Body of pancreas (tissue), 4 donors: Measurements from ENCODE around the gene MYO1B. TPM values are rescaled to one million over a fixed set of nuclear protein-coding genes. Genes with fewer than 3 reads are reported as not detected.

Experiments used
- ATAC-seq: fragments of 150-250 bp; one replicate; pipeline ENCODE4 v1.9.1; 2016
- DNase-seq, 4 donors: peaks; one replicate each; pipeline ENCODE4 v3.0.0-alpha.2; 2019
- H3K27ac ChIP-seq, 4 donors: fragments of 200-600 bp; sonication (generic); 1 replicate in 3 of 4; 2 replicates in 1 of 4; pipeline versions ENCODE4 v1.5.1 to v1.6.1; 2016 to 2019; ENCODE audit warnings: mild to moderate bottlenecking in 1 of 4, mixed read lengths in 1 of 4, moderate library complexity in 1 of 4
- H3K27me3 ChIP-seq, 2 donors: fragments of 200-600 bp; sonication (generic); one replicate each; pipeline ENCODE4 v1.6.0; 2016; ENCODE audit warnings: mild to moderate bottlenecking in 1 of 2
- H3K36me3 ChIP-seq, 2 donors: fragments of 200-600 bp; sonication (generic); replicated peaks in 1 of 2; 2 replicates each; pipeline ENCODE4 v1.5.1; 2016; ENCODE audit warnings: low read depth in 2 of 2; ENCODE audit not compliant: insufficient read depth in 1 of 2
- H3K4me1 ChIP-seq: fragments of 200-600 bp; sonication (generic); one replicate; pipeline ENCODE4 v1.6.0; 2016
- H3K4me3 ChIP-seq, 2 donors: fragments of 200-600 bp; sonication (generic); 1 replicate in 1 of 2; 2 replicates in 1 of 2; pipeline ENCODE4 v1.5.1; 2016 to 2019
- H3K9me3 ChIP-seq, 3 donors: fragments of 200-600 bp; sonication (generic); 1 replicate in 2 of 3; 2 replicates in 1 of 3; pipeline ENCODE4 v1.5.1; 2016
- CTCF ChIP-seq, 7 experiments: fragments of 450-650 bp in 4 of 7; fragments of 200-600 bp in 3 of 7; sonication (generic) in 3 of 7; IDR thresholded peaks; one replicate each; pipeline ENCODE4 v1.5.1; 2016 to 2019; ENCODE audit warnings: antibody characterized with exemption in 7 of 7
- POLR2A ChIP-seq, 3 donors: fragments of 450-650 bp; IDR thresholded peaks; one replicate each; pipeline ENCODE4 v1.6.1; 2016; ENCODE audit warnings: antibody characterized with exemption in 3 of 3, mild to moderate bottlenecking in 2 of 3
- WGBS, 2 donors: methylation state at CpG; one replicate each; pipeline ENCODE4 v1.1.5; 2017; 5-methylcytosine and 5-hydroxymethylcytosine counted together
- intact Hi-C: fragments of 100-400 bp; cut with DNase I; formaldehyde crosslinking; loops from one replicate; pipeline ENCODE4 v1.15.1; 2023
- total RNA-seq, 2 donors: library from RNA; depleted of rRNA; stranded (reverse); fragments of >200 nt; gene quantifications; one replicate each; pipeline ENCODE4 v1.1.0, GENCODE V29; 2016

Gene MYO1B
- total RNA-seq, 2 donors from 2014 or later = 68.0 to 77.8 TPM

DNA sequence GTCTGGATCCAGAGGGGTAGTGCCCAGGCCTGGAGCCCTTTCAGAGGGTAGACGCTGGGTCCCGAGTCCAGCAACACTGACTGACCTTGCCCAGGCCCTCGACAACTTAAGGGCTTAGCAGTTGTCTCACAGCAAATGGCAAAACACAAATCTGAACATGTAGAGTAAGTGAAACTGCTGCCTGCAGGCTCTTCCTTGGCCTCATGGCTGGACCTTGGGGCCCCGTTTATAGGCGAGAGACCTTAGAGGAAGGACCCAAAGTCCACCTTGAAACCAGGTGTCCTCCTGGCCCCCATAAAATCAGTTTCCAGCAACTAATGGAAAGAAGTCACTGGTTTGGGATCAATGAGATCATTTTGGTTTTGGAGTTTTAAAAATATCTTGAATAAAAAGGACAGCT, 154.4 kb downstream of the MYO1B start:
- Histone ChIP-seq H3K36me3 (peaks cover 0 to 7% of the 10 kb centered on the region in 2 donors), H3K4me1 (peaks cover 40% of the 10 kb centered on the region), H3K27me3 (no peaks in the 10 kb centered on the region), H3K27ac (peak overlapping the region in 1 of 4 donors; percentile 25), H3K4me3 (no peak overlapping the region), H3K9me3 (no peaks in the 10 kb centered on the region)
- WGBS, 2 donors = 92% methylated on average over 5 of the region's 5 CpGs
- DNase-seq (no peak), ATAC-seq (no peak)
- intact Hi-C loops = no loop called here
- no peak for TF ChIP-seq POLR2A (IDR thresholded peaks at IDR 0.05)
- no peak for TF ChIP-seq CTCF (IDR thresholded peaks at IDR 0.05)

DNA sequence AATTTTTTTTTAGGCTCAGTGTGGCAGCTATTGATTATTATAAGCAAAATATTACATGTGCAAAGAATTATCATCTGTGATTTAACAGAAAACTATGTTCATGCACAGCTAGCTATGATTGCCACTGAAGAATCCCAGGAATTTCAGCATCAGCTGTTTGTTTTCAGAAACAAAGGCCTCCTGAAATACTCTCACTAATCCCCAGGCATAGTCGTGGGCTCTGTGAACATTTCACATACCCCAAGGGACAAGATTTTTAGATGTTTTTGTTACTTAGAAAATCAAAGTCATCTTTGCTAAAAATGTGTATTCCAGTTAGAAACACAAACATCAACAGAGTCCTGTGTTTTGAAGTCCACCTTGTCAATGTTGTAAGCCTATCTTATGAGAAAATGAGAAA, 156.1 kb downstream of the MYO1B start:
- H3K27ac ChIP-seq = peak overlapping the region in 1 of 4 donors; percentile 25
- TF ChIP-seq CTCF (IDR thresholded peaks at IDR 0.05) (no peak), POLR2A (IDR thresholded peaks at IDR 0.05) (no peak)
- intact Hi-C loops = no loop called here
- peaks cover 44% of the 10 kb centered on the region for H3K4me1 ChIP-seq
- H3K36me3 ChIP-seq = peaks cover 0 to 4% of the 10 kb centered on the region in 2 donors
- no peaks in the 10 kb centered on the region for H3K27me3 ChIP-seq
- DNase-seq = no peak
- no peak overlapping the region for H3K4me3 ChIP-seq
- ATAC-seq = no peak
- H3K9me3 ChIP-seq = no peaks in the 10 kb centered on the region
- 9 to 14% methylated on average over 1 of the region's 1 CpG for WGBS, 2 donors

GRCh38 chr2:191402966-191403565, 157.9 kb downstream of the MYO1B start:
- no peaks in the 10 kb centered on the region for H3K9me3 ChIP-seq
- peaks cover 0 to 4% of the 10 kb centered on the region in 2 donors for H3K36me3 ChIP-seq
- H3K27ac ChIP-seq = no peak overlapping the region
- TF ChIP-seq POLR2A (IDR thresholded peaks at IDR 0.05) (no peak), CTCF (IDR thresholded peaks at IDR 0.05) (no peak)
- peaks cover 44% of the 10 kb centered on the region for H3K4me1 ChIP-seq
- ATAC-seq (peak; percentile 35), DNase-seq (no peak)
- no peaks in the 10 kb centered on the region for H3K27me3 ChIP-seq
- no peak overlapping the region for H3K4me3 ChIP-seq
- intact Hi-C loops = no loop called here
- WGBS, 2 donors = 72 to 77% methylated on average over 3 of the region's 3 CpGs

- intact Hi-C loops = no loop called here
- no peaks in the 10 kb centered on the region for H3K9me3 ChIP-seq
- H3K36me3 ChIP-seq = peaks cover 7 to 12% of the 10 kb centered on the region in 2 donors
- H3K27me3 ChIP-seq = no peaks in the 10 kb centered on the region
- H3K4me3 ChIP-seq = no peak overlapping the region
- DNase-seq (no peak), ATAC-seq (no peak)
- H3K4me1 ChIP-seq = peaks cover 44% of the 10 kb centered on the region
- H3K27ac ChIP-seq = no peak overlapping the region
- 6% methylated on average over 1 of the region's 1 CpG for WGBS, 2 donors
- TF ChIP-seq CTCF (IDR thresholded peaks at IDR 0.05) (no peak), POLR2A (IDR thresholded peaks at IDR 0.05) (no peak)
Measured at GRCh38 chr2:191404568-191404991, 159.4 kb downstream of the MYO1B start.

GRCh38 chr2:191405546-191405945, 160.3 kb downstream of the MYO1B start:
- no peak overlapping the region for H3K4me3 ChIP-seq
- H3K9me3 ChIP-seq = no peaks in the 10 kb centered on the region
- intact Hi-C loops = no loop called here
- DNase-seq (no peak), ATAC-seq (no peak)
- no peaks in the 10 kb centered on the region for H3K27me3 ChIP-seq
- peaks cover 43% of the 10 kb centered on the region for H3K4me1 ChIP-seq
- H3K27ac ChIP-seq = no peak overlapping the region
- peaks cover 10 to 16% of the 10 kb centered on the region in 2 donors for H3K36me3 ChIP-seq
- TF ChIP-seq CTCF (IDR thresholded peaks at IDR 0.05) = no peak
- TF ChIP-seq POLR2A (IDR thresholded peaks at IDR 0.05) = no peak
- 96 to 98% methylated on average over 2 of the region's 2 CpGs for WGBS, 2 donors
